Measurements from ENCODE around the gene SSH2. TPM values are rescaled to one million over a fixed set of nuclear protein-coding genes. Genes with fewer than 3 reads are reported as not detected.

SSH2 gene
- total and polyA plus RNA-seq, 8 donors = 8.4 to 19.1 (median 10.3) TPM

GRCh38 chr17:29583324-29584248, 346.4 kb downstream of the SSH2 start:
- no peak for TF ChIP-seq CTCF (IDR thresholded peaks at IDR 0.05)
- H3K36me3 ChIP-seq = no peaks in the 10 kb centered on the region
- no peak for FAIRE-seq
- intact Hi-C loops (cut with DNase I) = no loop called here
- WGBS, 2 donors = 89 to 93% methylated on average over 15 to 16 of the region's 16 CpGs
- H3K27me3 ChIP-seq = no peaks in the 10 kb centered on the region
- no peak overlapping the region for H3K4me3 ChIP-seq
- H3K4me1 ChIP-seq = no peaks in the 10 kb centered on the region
- no peak overlapping the region for H3K27ac ChIP-seq
- DNase-seq = peak in 2 of 6 donors; percentile 57 to 72
- H3K9me3 ChIP-seq = no peaks in the 10 kb centered on the region
- no peak for ATAC-seq

- no peaks in the 10 kb centered on the region for H3K36me3 ChIP-seq
Measured at GRCh38 chr17:29582772-29583171, 347.3 kb downstream of the SSH2 start.

GRCh38 chr17:29582254-29582765, 347.7 kb downstream of the SSH2 start:
- no peak for TF ChIP-seq CTCF (IDR thresholded peaks at IDR 0.05)
- FAIRE-seq (no peak), DNase-seq (peak in 1 of 6 donors; percentile 31), ATAC-seq (no peak)
- no peak overlapping the region for H3K4me3 ChIP-seq
- no peaks in the 10 kb centered on the region for H3K36me3 ChIP-seq
- 75 to 76% methylated on average over 10 of the region's 10 CpGs for WGBS, 2 donors
- H3K9me3 ChIP-seq = no peaks in the 10 kb centered on the region
- H3K27me3 ChIP-seq = no peaks in the 10 kb centered on the region
- no peak overlapping the region for H3K27ac ChIP-seq
- H3K4me1 ChIP-seq = no peaks in the 10 kb centered on the region
- intact Hi-C loops (cut with DNase I) = no loop called here

More at GRCh38 chr17:29582772-29583171, 347.3 kb downstream of the SSH2 start:
- DNase-seq (peak in 2 of 6 donors; percentile 3 to 56), FAIRE-seq (no peak), ATAC-seq (no peak)
- Histone ChIP-seq H3K4me1 (no peaks in the 10 kb centered on the region), H3K27ac (no peak overlapping the region), H3K27me3 (no peaks in the 10 kb centered on the region), H3K4me3 (no peak overlapping the region), H3K9me3 (no peaks in the 10 kb centered on the region)
- WGBS, 2 donors = 94 to 95% methylated on average over 13 of the region's 13 CpGs
- intact Hi-C loops (cut with DNase I) = no loop called here
- no peak for TF ChIP-seq CTCF (IDR thresholded peaks at IDR 0.05)

- Histone ChIP-seq H3K9me3 (no peaks in the 10 kb centered on the region), H3K4me1 (no peaks in the 10 kb centered on the region), H3K4me3 (no peak overlapping the region), H3K27ac (no peak overlapping the region), H3K27me3 (no peaks in the 10 kb centered on the region), H3K36me3 (no peaks in the 10 kb centered on the region)
- intact Hi-C loops (cut with DNase I) = no loop called here
- FAIRE-seq = no peak
- no peak for ATAC-seq
- 81 to 82% methylated on average over 20 of the region's 20 CpGs for WGBS, 2 donors
- DNase-seq = peak in 4 of 6 donors; percentile 6 to 77 (median 38)
- TF ChIP-seq CTCF (IDR thresholded peaks at IDR 0.05) = no peak
Measured at GRCh38 chr17:29581583-29582253, 348.3 kb downstream of the SSH2 start.

All from pancreas (tissue), 10 donors.